Trophoblast cell (in vitro differentiated cells and primary cell): ENCODE results near the gene MCM3AP.

Experiments
- DNase-seq, 2 donors: peaks; one replicate each; pipeline ENCODE4 v3.0.0-alpha.2; 2016
- H2AFZ ChIP-seq: 2 replicates; pipeline ENCODE4 v1.6.1; 2013; ENCODE audit warnings: low read length, moderate library complexity, mild to moderate bottlenecking; ENCODE audit not compliant: insufficient read depth, poor library complexity
- H2AK5ac ChIP-seq: 2 replicates; pipeline ENCODE4 v1.6.1; 2013; ENCODE audit warnings: mild to moderate bottlenecking, low read length
- H2BK120ac ChIP-seq: 2 replicates; pipeline ENCODE4 v1.6.1; 2013; ENCODE audit warnings: low read length, mild to moderate bottlenecking, moderate library complexity; ENCODE audit not compliant: insufficient read depth, poor library complexity
- H2BK12ac ChIP-seq: 2 replicates; pipeline ENCODE4 v1.6.1; 2013; ENCODE audit warnings: mild to moderate bottlenecking, low read length, moderate library complexity
- H2BK5ac ChIP-seq: 2 replicates; pipeline ENCODE4 v1.6.1; 2013; ENCODE audit warnings: low read length, low read depth, moderate library complexity, mild to moderate bottlenecking; ENCODE audit not compliant: poor library complexity
- H3K14ac ChIP-seq: 2 replicates; pipeline ENCODE4 v1.6.1; 2013; ENCODE audit warnings: mild to moderate bottlenecking, low read length
- H3K18ac ChIP-seq: 2 replicates; pipeline ENCODE4 v1.6.1; 2013; ENCODE audit warnings: mild to moderate bottlenecking, low read length
- H3K23ac ChIP-seq: 2 replicates; pipeline ENCODE4 v1.6.1; 2013; ENCODE audit warnings: low read length
- H3K27ac ChIP-seq: 2 replicates; pipeline ENCODE4 v1.5.1; 2013; ENCODE audit warnings: low read depth, mild to moderate bottlenecking, inconsistent platforms, low read length, moderate library complexity
- H3K27me3 ChIP-seq: 2 replicates; pipeline ENCODE4 v1.6.1; 2013; ENCODE audit warnings: inconsistent platforms, mild to moderate bottlenecking, low read length, moderate library complexity; ENCODE audit not compliant: insufficient read depth
- H3K36me3 ChIP-seq, 2 experiments: 1 replicate in 1 of 2; 2 replicates in 1 of 2; pipeline ENCODE4 v1.6.1; 2013; ENCODE audit warnings: low read length in 2 of 2, mild to moderate bottlenecking in 2 of 2, moderate library complexity in 1 of 2; ENCODE audit not compliant: insufficient read depth in 2 of 2, control insufficient read depth in 1 of 2
- H3K4ac ChIP-seq: 2 replicates; pipeline ENCODE4 v1.6.1; 2013; ENCODE audit warnings: low read depth, mild to moderate bottlenecking, low read length, moderate library complexity
- H3K4me1 ChIP-seq, 2 experiments: 1 replicate in 1 of 2; 2 replicates in 1 of 2; pipeline ENCODE4 v1.6.1; 2013; ENCODE audit warnings: low read length in 2 of 2, mild to moderate bottlenecking in 2 of 2, moderate library complexity in 1 of 2; ENCODE audit not compliant: insufficient read depth in 2 of 2, control insufficient read depth in 1 of 2
- H3K4me2 ChIP-seq: 2 replicates; pipeline ENCODE4 v1.6.1; 2013; ENCODE audit warnings: inconsistent platforms, mild to moderate bottlenecking, low read length, moderate library complexity
- H3K4me3 ChIP-seq: 2 replicates; pipeline ENCODE4 v1.5.1; 2013; ENCODE audit warnings: mild to moderate bottlenecking, low read depth, low read length, inconsistent platforms
- H3K79me1 ChIP-seq: one replicate; pipeline ENCODE4 v1.6.1; 2013; ENCODE audit warnings: low read length
- H3K79me2 ChIP-seq: 2 replicates; pipeline ENCODE4 v1.6.1; 2013; ENCODE audit warnings: low read length, mild to moderate bottlenecking; ENCODE audit not compliant: control insufficient read depth, insufficient read depth, poor library complexity
- H3K9ac ChIP-seq: 2 replicates; pipeline ENCODE4 v1.6.1; 2013; ENCODE audit warnings: mild to moderate bottlenecking, low read length
- H3K9me3 ChIP-seq: 2 replicates; pipeline ENCODE4 v1.6.1; 2013; ENCODE audit warnings: low read depth, mild to moderate bottlenecking, control low read depth, inconsistent platforms, low read length; ENCODE audit not compliant: insufficient read depth
- H4K12ac ChIP-seq: 2 replicates; pipeline ENCODE4 v1.6.1; 2013; ENCODE audit warnings: low read depth, mild to moderate bottlenecking, low read length, moderate library complexity
- H4K8ac ChIP-seq: 2 replicates; pipeline ENCODE4 v1.6.1; 2013; ENCODE audit warnings: low read depth, mild to moderate bottlenecking, low read length, moderate library complexity
- H4K91ac ChIP-seq: one replicate; pipeline ENCODE4 v1.6.1; 2013; ENCODE audit warnings: low read depth, mild to moderate bottlenecking, low read length, moderate library complexity
- WGBS: extraction: QIAGEN DNeasy Blood & Tissue Kit; methylation state at CpG from one replicate; pipeline ENCODE4 v1.1.7; 2013; ENCODE audit warnings: missing lambda C conversion rate; ENCODE audit not compliant: insufficient read length, insufficient coverage; ENCODE audit errors: extremely low coverage; 5-methylcytosine and 5-hydroxymethylcytosine counted together

Gene MCM3AP

DNA sequence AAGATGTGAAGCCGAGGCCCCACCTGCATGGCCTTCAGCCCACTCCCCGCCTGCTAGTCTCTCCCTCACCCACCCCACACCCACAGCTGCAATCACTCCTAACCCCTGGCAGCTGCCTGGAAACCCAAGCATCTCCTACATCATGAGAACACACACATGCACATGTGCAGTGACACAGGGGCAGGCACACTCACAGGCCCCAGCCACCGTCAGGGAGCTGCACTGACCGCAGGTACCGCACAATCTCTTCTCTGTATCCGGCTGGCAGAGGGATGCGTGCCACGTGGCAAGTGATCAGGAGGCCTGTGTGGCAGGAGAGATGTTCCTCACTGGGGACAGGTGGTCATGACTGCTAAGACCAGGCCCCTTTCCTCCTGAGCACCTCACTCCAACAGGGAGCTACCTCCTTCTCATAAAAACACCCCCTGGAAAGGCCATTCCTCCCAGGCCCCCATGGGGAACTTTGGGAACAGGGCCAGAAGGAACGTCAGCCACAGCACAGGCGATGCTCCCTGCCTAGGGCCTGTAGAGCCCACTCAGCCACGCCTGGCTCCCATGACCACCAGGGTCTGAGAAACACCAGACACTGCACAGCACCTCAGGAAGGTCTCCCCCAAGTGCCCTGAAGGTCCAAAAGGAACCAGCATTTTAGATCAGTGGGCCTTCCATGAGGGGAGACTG is 62.8 kb downstream of the MCM3AP start:
- Histone ChIP-seq H3K18ac (no peak overlapping the region), H3K4me3 (no peak overlapping the region), H3K4me1 (peaks cover 13 to 21% of the 10 kb centered on the region in 2 experiments), H2BK12ac (no peak overlapping the region), H2AK5ac (no peak overlapping the region), H3K27me3 (no peaks in the 10 kb centered on the region), H3K79me2 (peaks cover 10% of the 10 kb centered on the region), H3K9me3 (peaks cover 5% of the 10 kb centered on the region), H4K8ac (no peak overlapping the region), H2BK120ac (no peak overlapping the region), H3K23ac (no peak overlapping the region), H3K9ac (no peak overlapping the region), H3K79me1 (no peaks in the 10 kb centered on the region), H3K14ac (no peak overlapping the region), H3K4ac (peak overlapping the region; percentile 76), H4K91ac (no peak overlapping the region), H4K12ac (no peak overlapping the region), H3K4me2 (no peak overlapping the region), H2BK5ac (no peak overlapping the region), H3K27ac (no peak overlapping the region), H3K36me3 (peaks cover 50 to 52% of the 10 kb centered on the region in 2 experiments), H2AFZ (no peak overlapping the region)
- DNase-seq, result no peak
- no CpG with 5 or more reads among the region's 11 CpGs for WGBS

DNA sequence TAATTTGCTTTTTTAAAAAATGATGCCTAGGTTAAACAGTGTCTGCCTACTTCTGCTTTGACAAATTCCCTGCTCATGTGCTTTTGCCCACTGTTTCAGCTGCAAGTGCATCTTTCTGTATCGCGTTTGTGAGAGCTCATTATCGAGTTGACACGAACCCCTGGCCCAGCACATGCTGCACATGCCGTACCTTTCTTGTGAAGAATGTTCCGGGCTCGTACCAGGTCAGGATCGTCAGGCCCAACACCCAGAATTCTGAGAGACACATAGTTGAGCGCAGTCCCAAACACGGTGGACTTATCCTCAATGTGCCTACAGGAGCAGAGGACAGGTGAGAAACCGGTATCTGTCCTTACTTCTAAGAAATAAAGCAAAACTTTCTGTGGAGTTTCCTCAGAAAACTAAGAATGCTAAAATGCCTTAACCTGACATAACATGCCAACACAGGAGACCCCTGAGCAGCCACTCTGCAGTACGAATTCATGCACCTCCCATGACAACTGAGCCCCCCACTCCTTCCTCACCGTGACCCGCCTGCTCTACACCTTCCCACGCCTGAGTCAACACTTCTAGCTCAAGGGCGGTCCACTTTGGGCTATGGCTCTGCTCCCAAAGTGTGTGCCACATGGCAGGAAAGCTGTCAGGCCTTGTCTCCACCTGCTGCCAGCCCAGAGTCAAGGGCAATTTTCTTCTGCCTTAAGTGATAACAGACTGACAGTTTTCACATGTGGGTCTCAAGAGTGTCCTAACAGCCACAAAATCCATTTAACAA is 63.6 kb downstream of the MCM3AP start:
- peaks cover 51 to 56% of the 10 kb centered on the region in 2 experiments for H3K36me3 ChIP-seq
- H2BK5ac ChIP-seq, result no peak overlapping the region
- H4K91ac ChIP-seq, result no peak overlapping the region
- peaks cover 5% of the 10 kb centered on the region for H3K9me3 ChIP-seq
- H3K9ac ChIP-seq, result no peak overlapping the region
- H3K79me1 ChIP-seq, result no peaks in the 10 kb centered on the region
- WGBS, result no CpG with 5 or more reads among the region's 16 CpGs
- H3K23ac ChIP-seq, result no peak overlapping the region
- no peak overlapping the region for H4K8ac ChIP-seq
- no peak overlapping the region for H3K27ac ChIP-seq
- H3K27me3 ChIP-seq, result no peaks in the 10 kb centered on the region
- H2AFZ ChIP-seq, result no peak overlapping the region
- peaks cover 7% of the 10 kb centered on the region for H3K79me2 ChIP-seq
- no peak overlapping the region for H3K4me3 ChIP-seq
- no peak overlapping the region for H3K18ac ChIP-seq
- H3K4ac ChIP-seq, result no peak overlapping the region
- no peak overlapping the region for H2BK12ac ChIP-seq
- H2BK120ac ChIP-seq, result no peak overlapping the region
- no peak overlapping the region for H2AK5ac ChIP-seq
- DNase-seq, result no peak
- no peak overlapping the region for H3K14ac ChIP-seq
- H3K4me2 ChIP-seq, result no peak overlapping the region
- peaks cover 7 to 14% of the 10 kb centered on the region in 2 experiments for H3K4me1 ChIP-seq
- H4K12ac ChIP-seq, result no peak overlapping the region

DNA sequence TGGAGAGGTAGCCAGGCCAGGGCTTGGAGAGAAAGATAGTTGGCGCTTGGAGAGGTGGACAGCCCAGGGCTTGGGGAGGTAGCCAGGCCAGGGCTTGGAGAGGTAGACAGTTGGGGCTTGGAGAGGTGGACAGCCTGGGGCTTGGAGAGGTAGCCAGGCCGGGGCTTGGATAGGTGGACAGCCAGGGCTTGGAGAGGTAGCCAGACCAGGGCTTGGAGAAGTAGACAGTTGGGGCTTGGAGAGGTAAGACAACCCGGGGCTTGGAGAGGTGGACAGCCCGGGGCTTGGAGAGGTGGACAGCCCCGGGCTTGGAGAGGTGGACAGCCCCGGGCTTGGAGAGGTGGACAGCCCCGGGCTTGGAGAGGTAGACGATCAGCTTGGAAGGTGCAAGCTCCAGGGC is 64.6 kb downstream of the MCM3AP start:
- H3K4me1 ChIP-seq, result peaks cover 4 to 9% of the 10 kb centered on the region in 2 experiments

DNA sequence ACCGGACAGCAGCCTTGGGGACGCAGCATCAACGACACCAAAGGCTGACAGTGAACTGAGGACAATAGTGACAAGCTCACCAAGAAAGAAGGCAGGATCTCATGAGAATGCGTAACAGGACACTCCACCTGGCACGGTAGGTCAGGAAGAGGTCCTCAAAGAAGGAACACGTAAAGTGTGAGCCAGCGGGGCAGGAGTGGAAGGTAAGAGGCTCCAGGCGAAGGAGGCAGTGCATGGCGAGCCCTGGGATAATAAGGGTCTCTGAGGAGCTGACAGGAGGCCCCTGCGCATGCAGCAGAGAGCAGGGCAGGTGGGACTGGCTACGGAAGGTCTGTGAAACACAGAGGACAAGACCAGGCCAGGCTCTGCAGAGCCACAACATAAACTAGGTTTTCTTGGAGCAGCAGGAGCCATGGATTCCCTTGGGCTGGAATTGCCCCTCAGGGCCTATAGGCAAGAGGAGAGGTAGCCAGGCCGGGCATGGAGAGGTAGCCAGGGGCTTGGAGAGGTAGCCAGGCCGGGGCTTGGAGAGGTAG is 65.1 kb downstream of the MCM3AP start:
- WGBS, result no CpG with 5 or more reads among the region's 13 CpGs
- no peak overlapping the region for H4K12ac ChIP-seq

More for the DNA sequence above, 64.6 kb downstream of the MCM3AP start:
- Histone ChIP-seq H3K9ac (no peak overlapping the region), H2BK5ac (no peak overlapping the region), H3K79me2 (peaks cover 4% of the 10 kb centered on the region), H3K36me3 (peaks cover 55 to 57% of the 10 kb centered on the region in 2 experiments), H3K14ac (no peak overlapping the region), H3K23ac (no peak overlapping the region), H3K27me3 (no peaks in the 10 kb centered on the region), H2AK5ac (no peak overlapping the region), H2AFZ (no peak overlapping the region), H3K18ac (no peak overlapping the region), H3K27ac (no peak overlapping the region), H4K91ac (no peak overlapping the region), H3K4ac (no peak overlapping the region), H4K8ac (no peak overlapping the region), H2BK12ac (no peak overlapping the region), H3K4me3 (no peak overlapping the region), H3K9me3 (peaks cover 2% of the 10 kb centered on the region), H3K79me1 (no peaks in the 10 kb centered on the region), H3K4me2 (no peak overlapping the region), H4K12ac (no peak overlapping the region), H2BK120ac (no peak overlapping the region)
- DNase-seq, result no peak
- WGBS, result no CpG with 5 or more reads among the region's 8 CpGs

More for the DNA sequence above, 65.1 kb downstream of the MCM3AP start:
- no peak overlapping the region for H4K8ac ChIP-seq
- H3K9ac ChIP-seq, result no peak overlapping the region
- H2BK12ac ChIP-seq, result no peak overlapping the region
- H3K4me1 ChIP-seq, result peaks cover 4 to 12% of the 10 kb centered on the region in 2 experiments
- no peak overlapping the region for H3K23ac ChIP-seq
- H4K91ac ChIP-seq, result no peak overlapping the region
- H2AFZ ChIP-seq, result no peak overlapping the region
- no peak overlapping the region for H3K14ac ChIP-seq
- H3K18ac ChIP-seq, result peak overlapping the region; percentile 23
- H3K79me1 ChIP-seq, result no peaks in the 10 kb centered on the region
- H3K36me3 ChIP-seq, result peaks cover 59% of the 10 kb centered on the region in 2 experiments
- H3K79me2 ChIP-seq, result peaks cover 4% of the 10 kb centered on the region
- H2BK120ac ChIP-seq, result no peak overlapping the region
- no peak overlapping the region for H3K4me2 ChIP-seq
- no peaks in the 10 kb centered on the region for H3K27me3 ChIP-seq
- H3K9me3 ChIP-seq, result peaks cover 2% of the 10 kb centered on the region
- DNase-seq, result no peak
- H3K27ac ChIP-seq, result no peak overlapping the region
- H2AK5ac ChIP-seq, result no peak overlapping the region
- no peak overlapping the region for H2BK5ac ChIP-seq
- H3K4me3 ChIP-seq, result no peak overlapping the region
- H3K4ac ChIP-seq, result no peak overlapping the region
